Measurements from ENCODE around the gene ALAS2.
A peak's percentile ranks its signal among the peaks of the same experiment; 100 is the strongest.

ALAS2 gene

DNA sequence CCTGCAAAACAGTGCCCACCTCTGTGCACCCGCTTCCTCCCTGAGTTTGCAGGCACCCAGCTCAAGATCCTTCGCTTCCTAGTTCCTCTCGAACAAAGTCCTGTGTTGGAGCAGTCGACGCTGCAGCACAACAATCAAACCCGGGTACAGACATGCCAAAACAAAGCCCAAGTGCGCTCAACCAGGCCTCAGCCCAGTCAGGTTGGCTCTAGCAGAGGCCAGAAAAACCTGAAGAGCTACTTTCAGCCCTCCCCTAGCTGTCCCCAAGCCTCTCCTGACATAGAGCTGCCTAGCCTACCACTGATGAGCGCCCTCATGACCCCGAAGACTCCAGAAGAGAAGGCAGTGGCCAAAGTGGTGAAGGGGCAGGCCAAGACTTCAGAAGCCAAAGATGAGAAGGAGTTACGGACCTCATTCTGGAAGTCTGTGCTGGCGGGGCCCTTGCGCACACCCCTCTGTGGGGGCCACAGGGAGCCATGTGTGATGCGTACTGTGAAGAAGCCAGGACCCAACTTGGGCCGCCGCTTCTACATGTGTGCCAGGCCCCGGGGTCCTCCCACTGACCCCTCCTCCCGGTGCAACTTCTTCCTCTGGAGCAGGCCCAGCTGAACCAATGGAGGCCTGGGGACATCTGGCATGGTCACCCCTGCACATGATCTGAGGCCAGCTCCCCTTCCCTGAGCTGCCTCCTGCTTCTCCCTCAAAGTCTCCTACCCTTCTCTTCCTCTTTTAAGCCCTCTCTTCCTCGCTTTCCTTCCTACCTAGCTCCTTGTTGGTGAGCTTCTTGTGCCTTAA, 23.8 kb downstream of the ALAS2 start:
- Histone ChIP-seq H3K27me3 (ENCODE audit: control insufficient read depth, insufficient read depth, low read length) (no peaks in the 10 kb centered on the region), H3K36me3 (ENCODE audit: control insufficient read depth, insufficient read depth, low read length) (no peaks in the 10 kb centered on the region), H3K9ac (no peak overlapping the region), H3K4me2 (ENCODE audit: low read length) (no peak overlapping the region), H2AFZ (no peak overlapping the region), H3K27ac (no peak overlapping the region), H3K9me3 (ENCODE audit: control insufficient read depth, low read length) (no peaks in the 10 kb centered on the region), H3K4me3 (ENCODE audit: low read depth, low read length) (no peak overlapping the region), H3K4me1 (no peaks in the 10 kb centered on the region), H3K79me2 (no peaks in the 10 kb centered on the region)
- no peak for TF ChIP-seq CTCF (IDR thresholded peaks at IDR 0.05)

DNA sequence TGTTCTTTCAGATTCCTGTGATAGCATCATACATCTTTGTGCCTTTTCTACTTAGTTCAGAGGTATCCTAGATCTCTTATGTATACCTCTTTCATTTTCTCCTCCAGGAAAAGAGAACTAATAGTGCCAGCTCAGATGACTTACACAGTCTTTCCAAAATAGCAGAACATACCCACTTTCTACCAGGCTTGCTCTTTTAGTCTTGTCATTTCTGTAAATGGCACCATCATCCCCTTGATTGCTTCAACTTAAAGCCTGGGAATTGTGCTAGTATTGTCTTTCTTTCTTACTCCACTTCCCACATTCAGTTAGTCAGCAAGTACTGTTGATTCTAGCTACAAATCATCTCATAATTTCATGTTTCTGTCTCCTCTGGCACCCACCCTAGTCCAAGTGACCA, 25.5 kb downstream of the ALAS2 start:
- H3K36me3 ChIP-seq (ENCODE audit: control insufficient read depth, insufficient read depth, low read length): no peaks in the 10 kb centered on the region
- H3K4me3 ChIP-seq (ENCODE audit: low read depth, low read length): no peak overlapping the region
- no peak for TF ChIP-seq CTCF (IDR thresholded peaks at IDR 0.05)

DNA sequence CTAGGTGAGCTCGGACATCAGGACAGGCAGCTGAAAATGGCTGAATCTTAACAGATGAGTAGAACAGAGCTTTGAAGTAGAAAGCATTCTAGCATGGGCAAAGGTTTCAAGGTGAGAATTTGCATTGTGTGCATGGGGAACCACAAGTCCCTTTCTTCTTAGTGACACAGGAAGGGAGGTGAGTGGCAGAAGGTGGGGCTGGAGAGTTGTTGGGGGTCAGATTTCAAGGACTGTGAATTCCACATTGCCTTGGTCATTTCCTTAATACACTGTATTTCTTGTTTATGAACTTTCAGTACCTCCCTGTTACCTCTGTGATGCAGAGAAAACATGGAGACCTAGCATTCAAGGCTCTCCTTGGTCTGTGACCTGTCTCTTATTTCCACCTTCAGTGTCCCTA, 26.5 kb downstream of the ALAS2 start:
- H3K9me3 ChIP-seq (ENCODE audit: control insufficient read depth, low read length): no peaks in the 10 kb centered on the region
- TF ChIP-seq CTCF (IDR thresholded peaks at IDR 0.05): no peak
- H3K36me3 ChIP-seq (ENCODE audit: control insufficient read depth, insufficient read depth, low read length): no peaks in the 10 kb centered on the region
- H3K4me3 ChIP-seq (ENCODE audit: low read depth, low read length): no peak overlapping the region
- H3K9ac ChIP-seq: no peak overlapping the region
- no peak overlapping the region for H3K4me2 ChIP-seq (ENCODE audit: low read length)
- no peaks in the 10 kb centered on the region for H3K79me2 ChIP-seq
- no peak overlapping the region for H3K27ac ChIP-seq
- no peaks in the 10 kb centered on the region for H3K27me3 ChIP-seq (ENCODE audit: control insufficient read depth, insufficient read depth, low read length)
- no peaks in the 10 kb centered on the region for H3K4me1 ChIP-seq
- no peak overlapping the region for H2AFZ ChIP-seq

More for the DNA sequence above, 25.5 kb downstream of the ALAS2 start:
- H3K27me3 ChIP-seq (ENCODE audit: control insufficient read depth, insufficient read depth, low read length): no peaks in the 10 kb centered on the region
- no peaks in the 10 kb centered on the region for H3K79me2 ChIP-seq
- no peak overlapping the region for H2AFZ ChIP-seq
- no peaks in the 10 kb centered on the region for H3K4me1 ChIP-seq
- H3K27ac ChIP-seq: no peak overlapping the region
- H3K9me3 ChIP-seq (ENCODE audit: control insufficient read depth, low read length): no peaks in the 10 kb centered on the region
- H3K4me2 ChIP-seq (ENCODE audit: low read length): no peak overlapping the region
- H3K9ac ChIP-seq: no peak overlapping the region

GRCh38 chrX:54999717-55000598, 30.8 kb downstream of the ALAS2 start, which contains the start of gene APEX2:
Gene APEX2 (plus strand): TSS chrX:55000363. CDS start chrX:55000423, 60 bp downstream.
- Histone ChIP-seq H3K4me1 (no peaks in the 10 kb centered on the region), H3K4me3 (ENCODE audit: low read depth, low read length) (peak within 1 kb of the TSS; percentile 82), H3K27me3 (ENCODE audit: control insufficient read depth, insufficient read depth, low read length) (no peaks in the 10 kb centered on the region), H3K36me3 (ENCODE audit: control insufficient read depth, insufficient read depth, low read length) (no peaks in the 10 kb centered on the region), H3K79me2 (no peaks in the 10 kb centered on the region), H2AFZ (peak within 1 kb of the TSS; percentile 87), H3K9me3 (ENCODE audit: control insufficient read depth, low read length) (no peaks in the 10 kb centered on the region), H3K27ac (peak within 1 kb of the TSS; percentile 87), H3K4me2 (ENCODE audit: low read length) (peak within 1 kb of the TSS; percentile 66), H3K9ac (peak within 1 kb of the TSS; percentile 11)
- TF ChIP-seq CTCF (IDR thresholded peaks at IDR 0.05): no peak

Data from parathyroid adenoma (tissue), 2 donors.